Measurements from ENCODE around the gene F3.

DNA sequence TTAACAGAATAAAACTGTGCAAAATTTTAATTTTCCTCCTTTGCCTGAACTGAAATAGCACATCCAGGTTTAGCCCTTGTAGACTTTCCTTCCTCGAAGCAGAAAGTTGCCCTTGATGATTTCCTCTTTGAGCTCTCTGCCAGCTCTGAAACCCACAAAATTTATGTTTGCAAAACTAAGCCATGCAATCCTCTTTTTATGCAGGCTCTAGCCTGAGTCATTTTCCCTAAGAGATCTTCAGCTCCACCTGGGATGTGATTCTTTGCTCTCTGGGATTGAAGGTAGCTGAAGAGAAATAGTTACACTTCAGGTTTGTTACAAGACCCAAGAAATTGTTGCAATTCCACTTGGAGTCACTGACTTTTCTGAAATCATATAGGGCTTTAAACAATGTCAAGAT is 1.4 kb upstream of the F3 start:
- no peak for TF ChIP-seq CTCF (IDR thresholded peaks at IDR 0.05 in 4 of 5, conservative IDR thresholded peaks at IDR 0.05 in 1 of 5)
- TF ChIP-seq POLR2A (IDR thresholded peaks at IDR 0.05) = no peak

All from gastrocnemius medialis (tissue), 4 donors.